ENCODE measurements around the gene CYP4F2.

DNA sequence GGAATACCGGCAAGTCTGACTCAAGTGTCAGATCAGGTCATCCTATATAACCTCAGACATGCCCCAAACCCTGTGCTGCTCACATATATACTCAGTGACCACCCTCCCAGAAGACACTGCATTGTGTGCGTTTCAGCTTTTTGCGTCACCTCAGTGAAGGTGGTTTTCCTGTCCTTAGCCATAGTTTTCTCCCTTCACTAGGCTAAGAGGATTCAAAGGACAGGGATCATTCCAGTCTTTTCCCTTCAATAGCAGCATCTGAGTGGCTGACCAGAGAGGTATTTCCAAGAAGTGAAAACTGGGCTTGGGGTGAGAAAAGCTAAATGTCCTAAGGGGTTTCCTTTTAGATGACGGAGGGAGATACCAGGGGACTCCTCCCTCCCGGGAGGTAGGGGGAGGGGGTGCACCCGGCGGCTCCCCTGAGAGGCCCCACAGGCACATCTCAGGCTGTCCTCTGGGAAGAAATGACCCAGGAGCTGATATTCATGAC, 69.7 kb downstream of the CYP4F2 start:
- TF ChIP-seq ZFX (IDR thresholded peaks at IDR 0.05; ENCODE audit: borderline replicate concordance) (no peak), CTCF (IDR thresholded peaks at IDR 0.05) (no peak)
